PC-3 (cell line): ENCODE results near the gene TBXAS1. TPM values are rescaled to one million over a fixed set of nuclear protein-coding genes. Genes with fewer than 3 reads are reported as not detected.

ENCODE experiments used
- ATAC-seq: fragments of 200-7000 bp; cut with Tn5 transposase; 2 replicates; pipeline ENCODE4 v1.9.1; 2020; ENCODE audit warnings: mild to moderate bottlenecking, moderate library complexity
- BruUV-seq: library from RNA; stranded (reverse); fragments of 400-500 nt; replicated peaks from 2 replicates; lab custom pipeline; 2021; lab: Mats Ljungman, UMichigan
- CTCF ChIA-PET: fragments of 300-600 bp; sonication (Branson Sonifier 250); formaldehyde crosslinking; loops from one replicate; lab custom pipeline; 2022; ENCODE audit warnings: antibody characterized with exemption; lab: Charles Lee
- POLR2A ChIA-PET: fragments of 300-600 bp; sonication (Branson Sonifier 250); formaldehyde crosslinking; loops from one replicate; lab custom pipeline; 2022; ENCODE audit warnings: antibody characterized with exemption; ENCODE audit not compliant: unreplicated experiment; lab: Charles Lee
- DNase-seq: peaks from one replicate; pipeline ENCODE4 v3.0.0-alpha.2; 2015
- H2AFZ ChIP-seq: fragments of 300-600 bp; sonication (generic); 2 replicates; pipeline ENCODE4 v1.6.0; 2016; ENCODE audit warnings: antibody characterized with exemption, low read length
- H3F3A ChIP-seq: fragments of 300-600 bp; sonication (generic); one replicate; pipeline ENCODE4 v1.6.0; 2017; ENCODE audit warnings: antibody characterized with exemption, low read length, control low read depth, mild to moderate bottlenecking; ENCODE audit not compliant: unreplicated experiment
- H3K27ac ChIP-seq: fragments of 300-600 bp; sonication (generic); 2 replicates; pipeline ENCODE4 v1.5.1; 2016; ENCODE audit warnings: mild to moderate bottlenecking, low read length
- H3K27me3 ChIP-seq: fragments of 300-600 bp; sonication (generic); 2 replicates; pipeline ENCODE4 v1.6.1; 2016; ENCODE audit warnings: low read length, mixed read lengths
- H3K36me3 ChIP-seq: fragments of 300-600 bp; sonication (generic); 2 replicates; pipeline ENCODE4 v1.6.1; 2016; ENCODE audit warnings: low read depth, mixed run types, low read length, mixed read lengths
- H3K4me1 ChIP-seq: fragments of 300-600 bp; sonication (generic); 2 replicates; pipeline ENCODE4 v1.5.1; 2016; ENCODE audit warnings: low read length; ENCODE audit not compliant: insufficient read depth
- H3K4me2 ChIP-seq: fragments of 300-600 bp; sonication (generic); 2 replicates; pipeline ENCODE4 v1.6.0; 2016; ENCODE audit warnings: low read length
- H3K4me3 ChIP-seq: fragments of 300-600 bp; sonication (generic); 2 replicates; pipeline ENCODE4 v1.5.1; 2016; ENCODE audit warnings: mild to moderate bottlenecking, low read length, mixed read lengths
- H3K79me2 ChIP-seq: fragments of 300-600 bp; sonication (generic); 2 replicates; pipeline ENCODE4 v1.6.1; 2017; ENCODE audit warnings: low read length, mixed read lengths
- H3K9ac ChIP-seq: fragments of 300-600 bp; sonication (generic); 2 replicates; pipeline ENCODE4 v1.6.0; 2016; ENCODE audit warnings: mild to moderate bottlenecking, low read length
- H3K9me2 ChIP-seq: fragments of 300-600 bp; sonication (generic); replicated peaks from 2 replicates; pipeline ENCODE4 v1.6.1; 2016; ENCODE audit warnings: mixed run types, low read length, mixed read lengths
- H3K9me3 ChIP-seq: fragments of 300-600 bp; sonication (generic); 2 replicates; pipeline ENCODE4 v1.6.1; 2016; ENCODE audit warnings: low read length, mixed read lengths
- H4K20me1 ChIP-seq: fragments of 300-600 bp; sonication (generic); 2 replicates; pipeline ENCODE4 v1.6.1; 2016; ENCODE audit warnings: low read length, mixed read lengths
- EZH2 ChIP-seq: fragments of 300-600 bp; sonication (generic); IDR thresholded peaks from one replicate; pipeline ENCODE4 v1.6.1; 2017; ENCODE audit warnings: antibody characterized with exemption, mild to moderate bottlenecking, low read length; ENCODE audit not compliant: unreplicated experiment
- EZH2phosphoT487 ChIP-seq: fragments of 300-600 bp; sonication (generic); IDR thresholded peaks from 2 replicates; pipeline ENCODE4 v1.6.1; 2018; ENCODE audit warnings: mild to moderate bottlenecking, antibody characterized with exemption, low read length, borderline replicate concordance
- intact Hi-C: fragments of 100-400 bp; cut with micrococcal nuclease; formaldehyde crosslinking; loops from 2 replicates; pipeline ENCODE4 v1.9.0; 2023
- total RNA-seq: library from RNA; depleted of rRNA; stranded (reverse); fragments of >200 nt; gene quantifications from 2 replicates; pipeline ENCODE4 v1.2.3, GENCODE V29; 2014
- TF ChIP-seq, protein P1 (sequence below): fragments of 300-600 bp; sonication (generic); conservative IDR thresholded peaks from 2 replicates; pipeline ENCODE4 v1.5.1; 2017; ENCODE audit warnings: antibody characterized with exemption, low read depth, mild to moderate bottlenecking, low read length

Gene TBXAS1
- total RNA-seq, 1 experiment from 2014 or later, result 21.8 TPM

DNA sequence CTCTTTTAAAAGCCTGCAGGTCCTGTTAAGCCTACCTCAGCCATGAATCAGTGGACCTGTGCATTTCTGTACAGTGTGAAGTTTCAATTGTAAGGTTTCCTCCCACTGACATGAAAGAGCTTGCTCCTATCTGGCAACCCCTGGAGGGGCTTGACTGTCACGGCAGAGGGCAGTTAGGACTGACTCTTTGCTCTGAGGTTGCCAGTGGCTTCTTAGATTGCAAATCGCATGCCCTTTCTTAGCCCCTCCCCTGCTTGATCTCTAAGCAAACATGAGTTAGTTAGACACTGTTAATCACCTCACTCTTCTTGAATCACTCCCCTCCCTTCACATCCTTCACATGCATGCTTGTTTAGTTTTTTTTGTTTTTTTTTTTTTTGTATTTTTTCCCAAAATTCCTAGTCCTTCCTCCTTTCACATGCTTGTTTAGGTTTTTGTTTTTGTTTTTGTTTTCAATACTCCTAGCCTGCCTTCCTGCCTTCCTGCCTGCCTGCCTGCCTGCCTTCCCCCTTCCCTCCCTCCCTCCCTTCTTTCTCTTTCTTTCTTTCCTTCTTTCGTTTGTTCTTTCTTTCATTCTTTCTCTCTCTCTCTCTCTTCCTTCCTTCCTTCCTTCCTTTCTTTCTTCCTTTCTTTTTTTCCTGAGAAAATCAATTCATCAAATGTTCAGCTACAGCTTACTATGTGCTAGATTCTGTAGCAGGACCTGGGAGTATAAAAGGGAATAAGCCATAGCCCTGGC lies 45.2 kb upstream of the TBXAS1 start:
- H2AFZ ChIP-seq, result no peak overlapping the region
- ChIA-PET POLR2A (interaction anchor here (0.5 to 0.6 kb wide), 3 partner anchors 19 to 63 kb away, joined by 3 read pairs; no protein-coding TSS in a partner anchor), CTCF (no interaction called here)
- ATAC-seq (peak; percentile 82), DNase-seq (peak; percentile 65)
- intact Hi-C loops, result loop anchor here (5.0 kb wide), 1 partner anchor 43 kb away; the partner anchor contains the start of gene TBXAS1
- H3K9me3 ChIP-seq, result no peaks in the 10 kb centered on the region
- TF ChIP-seq, protein P1, sequence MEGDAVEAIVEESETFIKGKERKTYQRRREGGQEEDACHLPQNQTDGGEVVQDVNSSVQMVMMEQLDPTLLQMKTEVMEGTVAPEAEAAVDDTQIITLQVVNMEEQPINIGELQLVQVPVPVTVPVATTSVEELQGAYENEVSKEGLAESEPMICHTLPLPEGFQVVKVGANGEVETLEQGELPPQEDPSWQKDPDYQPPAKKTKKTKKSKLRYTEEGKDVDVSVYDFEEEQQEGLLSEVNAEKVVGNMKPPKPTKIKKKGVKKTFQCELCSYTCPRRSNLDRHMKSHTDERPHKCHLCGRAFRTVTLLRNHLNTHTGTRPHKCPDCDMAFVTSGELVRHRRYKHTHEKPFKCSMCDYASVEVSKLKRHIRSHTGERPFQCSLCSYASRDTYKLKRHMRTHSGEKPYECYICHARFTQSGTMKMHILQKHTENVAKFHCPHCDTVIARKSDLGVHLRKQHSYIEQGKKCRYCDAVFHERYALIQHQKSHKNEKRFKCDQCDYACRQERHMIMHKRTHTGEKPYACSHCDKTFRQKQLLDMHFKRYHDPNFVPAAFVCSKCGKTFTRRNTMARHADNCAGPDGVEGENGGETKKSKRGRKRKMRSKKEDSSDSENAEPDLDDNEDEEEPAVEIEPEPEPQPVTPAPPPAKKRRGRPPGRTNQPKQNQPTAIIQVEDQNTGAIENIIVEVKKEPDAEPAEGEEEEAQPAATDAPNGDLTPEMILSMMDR, result no peak
- TF ChIP-seq EZH2phosphoT487 (no peak), EZH2 (no peak)
- H3F3A ChIP-seq, result no peaks in the 10 kb centered on the region
- peaks cover 45% of the 10 kb centered on the region for H3K4me1 ChIP-seq
- no peaks in the 10 kb centered on the region for H3K36me3 ChIP-seq
- no TSS peak for BruUV-seq
- peak overlapping the region; percentile 59 for H3K4me2 ChIP-seq
- H3K79me2 ChIP-seq, result peaks cover 22% of the 10 kb centered on the region
- H3K27ac ChIP-seq, result peak overlapping the region; percentile 49
- H3K9ac ChIP-seq, result no peak overlapping the region
- H3K27me3 ChIP-seq, result no peaks in the 10 kb centered on the region
- H3K4me3 ChIP-seq, result no peak overlapping the region
- H4K20me1 ChIP-seq, result no peaks in the 10 kb centered on the region
- no peaks in the 10 kb centered on the region for H3K9me2 ChIP-seq

DNA sequence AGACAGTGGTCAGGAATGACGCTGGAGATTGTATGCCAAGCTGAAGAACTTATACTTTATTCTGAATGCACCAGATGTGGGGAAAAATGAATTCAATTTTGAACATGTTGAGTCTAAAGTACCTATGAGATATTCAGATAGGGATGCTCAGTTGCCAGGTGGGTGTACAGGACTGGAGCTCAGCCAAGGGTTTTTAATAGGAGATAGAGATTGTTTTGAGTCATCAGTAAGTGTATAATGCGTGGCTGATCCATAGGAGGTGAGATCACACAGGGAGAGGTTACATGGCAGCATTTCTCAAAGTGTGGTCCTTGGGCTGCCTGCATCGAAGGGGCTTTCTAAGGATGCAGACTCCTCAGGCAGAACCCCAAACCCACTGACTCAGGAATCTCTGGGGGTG lies 44.4 kb upstream of the TBXAS1 start:
- H4K20me1 ChIP-seq, result no peaks in the 10 kb centered on the region
- no TSS peak for BruUV-seq
- no peaks in the 10 kb centered on the region for H3K9me2 ChIP-seq
- no peaks in the 10 kb centered on the region for H3K9me3 ChIP-seq
- peak; percentile 59 for ATAC-seq
- peaks cover 38% of the 10 kb centered on the region for H3K4me1 ChIP-seq
- ChIA-PET CTCF (no interaction called here), POLR2A (no interaction called here)
- intact Hi-C loops, result loop anchor here (5.0 kb wide), 1 partner anchor 43 kb away; the partner anchor contains the start of gene TBXAS1
- no peak overlapping the region for H2AFZ ChIP-seq
- peak; percentile 75 for DNase-seq
- H3K27ac ChIP-seq, result no peak overlapping the region
- no peak overlapping the region for H3K9ac ChIP-seq
- no peaks in the 10 kb centered on the region for H3K27me3 ChIP-seq
- H3K79me2 ChIP-seq, result peaks cover 14% of the 10 kb centered on the region
- H3K4me2 ChIP-seq, result 0 out of 2 replicates have a peak overlapping the region, but pooled peaks have one; percentile 59
- peaks cover 4% of the 10 kb centered on the region; the same call in 1 of the 2 replicates for H3K36me3 ChIP-seq
- H3F3A ChIP-seq, result no peaks in the 10 kb centered on the region
- TF ChIP-seq EZH2phosphoT487 (no peak), EZH2 (no peak)
- TF ChIP-seq, protein P1, result no peak
- H3K4me3 ChIP-seq, result no peak overlapping the region

DNA sequence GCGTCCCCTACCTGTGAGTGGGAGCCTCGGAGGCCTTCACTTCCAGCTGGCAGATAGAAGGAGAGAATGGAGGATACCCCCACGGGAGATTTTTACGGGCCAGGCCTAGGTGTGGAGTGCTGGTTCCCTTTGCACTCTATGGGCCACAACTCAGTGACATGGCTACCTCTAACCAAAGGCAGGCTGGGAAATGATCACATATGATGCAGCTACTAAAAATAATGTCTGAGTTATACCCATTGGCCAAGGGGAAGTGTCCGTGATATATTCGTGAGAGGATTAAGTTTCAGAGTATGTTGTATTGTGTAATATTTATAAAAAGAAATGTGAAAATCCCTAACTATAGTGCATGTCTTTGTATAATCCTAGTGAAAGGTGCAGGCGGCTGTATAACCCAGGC lies 37.7 kb upstream of the TBXAS1 start:
- Histone ChIP-seq H3K4me1 (no peaks in the 10 kb centered on the region), H3K4me3 (no peak overlapping the region), H4K20me1 (no peaks in the 10 kb centered on the region), H3K36me3 (peaks cover 4% of the 10 kb centered on the region; the same call in 1 of the 2 replicates), H3K27ac (no peak overlapping the region), H3F3A (no peaks in the 10 kb centered on the region), H3K9ac (no peak overlapping the region), H3K4me2 (no peak overlapping the region), H3K9me2 (no peaks in the 10 kb centered on the region), H2AFZ (no peak overlapping the region), H3K79me2 (no peaks in the 10 kb centered on the region), H3K27me3 (no peaks in the 10 kb centered on the region), H3K9me3 (no peaks in the 10 kb centered on the region)
- TF ChIP-seq EZH2phosphoT487 (no peak), EZH2 (no peak)
- TF ChIP-seq, protein P1, result no peak
- intact Hi-C loops, result no loop called here
- no peak for DNase-seq
- ATAC-seq, result no peak
- ChIA-PET POLR2A (no interaction called here), CTCF (no interaction called here)
- BruUV-seq, result no TSS peak
